ENCODE results near the gene ODAD2. TPM values are rescaled to one million over a fixed set of nuclear protein-coding genes. Genes with fewer than 3 reads are reported as not detected.
"Not testable (repeated sequence)": the region's sequence is repeated elsewhere in the genome, so short reads cannot be mapped to it uniquely, and the experiment has no call there.

The ODAD2 gene
- total RNA-seq, 1 donor from 2014 or later, result 0.80 TPM

GRCh38 chr10:27912231-27912630 is 86.6 kb downstream of the ODAD2 start:
- DNase-seq (ENCODE audit: low spot score in 2 of 2, unreplicated experiment in 2 of 2), result no peak
- H3K36me3 Mint-ChIP-seq, result no peaks in the 10 kb centered on the region
- no peak for TF ChIP-seq CTCF (IDR thresholded peaks at IDR 0.05; ENCODE audit: unreplicated experiment)
- H3K9me3 Mint-ChIP-seq, result peaks cover 21% of the 10 kb centered on the region
- H3K27ac Mint-ChIP-seq, result no peak overlapping the region
- H3K4me3 Mint-ChIP-seq, result no peak overlapping the region
- peaks cover 5% of the 10 kb centered on the region for H3K4me1 Mint-ChIP-seq
- H3K27me3 Mint-ChIP-seq (ENCODE audit: low read depth), result peaks cover 31% of the 10 kb centered on the region

- Mint-ChIP-seq H3K36me3 (no peaks in the 10 kb centered on the region), H3K4me1 (peaks cover 5% of the 10 kb centered on the region), H3K27me3 (ENCODE audit: low read depth) (peaks cover 31% of the 10 kb centered on the region), H3K27ac (no peak overlapping the region), H3K9me3 (peaks cover 21% of the 10 kb centered on the region), H3K4me3 (no peak overlapping the region)
- no peak for DNase-seq (ENCODE audit: low spot score in 2 of 2, unreplicated experiment in 2 of 2)
- no peak for TF ChIP-seq CTCF (IDR thresholded peaks at IDR 0.05; ENCODE audit: unreplicated experiment)
Observed at GRCh38 chr10:27911539-27911938, 87.3 kb downstream of the ODAD2 start.

- Mint-ChIP-seq H3K27ac (no peak overlapping the region), H3K4me3 (no peak overlapping the region), H3K9me3 (peaks cover 22% of the 10 kb centered on the region), H3K36me3 (no peaks in the 10 kb centered on the region), H3K4me1 (peaks cover 5% of the 10 kb centered on the region), H3K27me3 (ENCODE audit: low read depth) (peaks cover 31% of the 10 kb centered on the region)
- TF ChIP-seq CTCF (IDR thresholded peaks at IDR 0.05; ENCODE audit: unreplicated experiment), result no peak
- no peak for DNase-seq (ENCODE audit: low spot score in 2 of 2, unreplicated experiment in 2 of 2)
Observed at GRCh38 chr10:27911011-27911410, 87.9 kb downstream of the ODAD2 start.

- peaks cover 5% of the 10 kb centered on the region for H3K4me1 Mint-ChIP-seq
- H3K36me3 Mint-ChIP-seq, result no peaks in the 10 kb centered on the region
- peaks cover 26% of the 10 kb centered on the region for H3K27me3 Mint-ChIP-seq (ENCODE audit: low read depth)
- H3K27ac Mint-ChIP-seq, result no peak overlapping the region
- peaks cover 19% of the 10 kb centered on the region for H3K9me3 Mint-ChIP-seq
- no peak overlapping the region for H3K4me3 Mint-ChIP-seq
- TF ChIP-seq CTCF (IDR thresholded peaks at IDR 0.05; ENCODE audit: unreplicated experiment), result no peak
- DNase-seq (ENCODE audit: low spot score in 2 of 2, unreplicated experiment in 2 of 2), result no peak
Observed at GRCh38 chr10:27908231-27908630, 90.6 kb downstream of the ODAD2 start.

- H3K27me3 Mint-ChIP-seq (ENCODE audit: low read depth); H3K27ac Mint-ChIP-seq; H3K4me3 Mint-ChIP-seq; H3K4me1 Mint-ChIP-seq; DNase-seq (ENCODE audit: low spot score in 2 of 2, unreplicated experiment in 2 of 2); H3K36me3 Mint-ChIP-seq: not testable (repeated sequence)
- H3K9me3 Mint-ChIP-seq, result peaks cover 29% of the 10 kb centered on the region
Observed at GRCh38 chr10:27899485-27899884, 99.4 kb downstream of the ODAD2 start.

- DNase-seq (ENCODE audit: low spot score in 2 of 2, unreplicated experiment in 2 of 2), result no peak
- Mint-ChIP-seq H3K4me3 (no peak overlapping the region), H3K9me3 (peaks cover 26% of the 10 kb centered on the region), H3K36me3 (no peaks in the 10 kb centered on the region), H3K27me3 (ENCODE audit: low read depth) (peaks cover 7% of the 10 kb centered on the region), H3K27ac (no peak overlapping the region), H3K4me1 (no peaks in the 10 kb centered on the region)
- TF ChIP-seq CTCF (IDR thresholded peaks at IDR 0.05; ENCODE audit: unreplicated experiment), result no peak
Observed at GRCh38 chr10:27899058-27899457, 99.8 kb downstream of the ODAD2 start.

All from mesothelial cell of epicardium (in vitro differentiated cells).